Esophagus muscularis mucosa (tissue), 3 donors: Measurements from ENCODE around the gene ZNF740.

ENCODE experiments used
- EP300 ChIP-seq: sonication (generic); formaldehyde crosslinking; IDR thresholded peaks from one replicate; pipeline ENCODE4 v1.6.1; 2017; ENCODE audit warnings: antibody characterized with exemption
- TF ChIP-seq, protein P1 (sequence below), 3 experiments: fragments of 200-600 bp in 2 of 3; fragments of 450-650 bp in 1 of 3; sonication (generic) in 2 of 3; IDR thresholded peaks; one replicate each; pipeline ENCODE4 v1.5.1; 2017 to 2019; ENCODE audit warnings: antibody characterized with exemption in 3 of 3, mild to moderate bottlenecking in 2 of 3, moderate library complexity in 1 of 3

DNA sequence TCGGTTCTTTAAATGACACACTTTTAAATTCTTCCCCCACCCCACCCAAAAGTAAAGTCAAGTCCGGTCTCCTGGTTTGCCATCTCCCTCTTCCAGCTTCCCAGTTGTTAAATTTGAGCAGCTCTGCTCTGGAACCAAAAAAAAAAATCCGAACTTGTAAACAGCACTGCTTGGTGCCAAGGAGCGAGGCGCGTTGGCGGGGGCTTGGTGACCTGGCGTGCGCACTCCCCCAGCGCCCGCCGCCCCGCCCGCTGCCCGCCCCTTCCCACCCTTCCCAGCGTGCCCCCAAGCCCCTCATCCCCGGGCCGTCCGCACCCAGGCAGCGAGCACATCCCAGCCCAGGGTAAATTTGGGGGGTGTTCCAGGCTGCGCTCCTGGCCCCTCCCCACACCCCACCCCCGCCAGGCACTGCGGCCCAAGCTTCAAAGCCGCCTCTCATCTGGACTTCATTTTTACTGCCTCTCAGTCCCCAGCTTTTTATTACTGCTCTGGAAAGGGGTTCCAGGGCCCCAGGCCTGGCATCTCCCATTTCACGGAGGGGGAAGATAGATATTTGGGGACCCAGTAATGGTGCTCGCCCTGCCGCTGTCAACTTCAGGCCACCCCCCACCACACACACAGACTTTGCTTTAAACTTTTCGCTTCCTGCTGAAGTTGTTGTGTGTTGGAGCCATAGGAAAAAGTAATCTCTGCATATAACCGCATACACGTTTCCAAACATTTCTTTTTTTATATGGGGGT is 38.2 kb downstream of the ZNF740 start:
- TF ChIP-seq EP300 = no peak
- TF ChIP-seq, protein P1, sequence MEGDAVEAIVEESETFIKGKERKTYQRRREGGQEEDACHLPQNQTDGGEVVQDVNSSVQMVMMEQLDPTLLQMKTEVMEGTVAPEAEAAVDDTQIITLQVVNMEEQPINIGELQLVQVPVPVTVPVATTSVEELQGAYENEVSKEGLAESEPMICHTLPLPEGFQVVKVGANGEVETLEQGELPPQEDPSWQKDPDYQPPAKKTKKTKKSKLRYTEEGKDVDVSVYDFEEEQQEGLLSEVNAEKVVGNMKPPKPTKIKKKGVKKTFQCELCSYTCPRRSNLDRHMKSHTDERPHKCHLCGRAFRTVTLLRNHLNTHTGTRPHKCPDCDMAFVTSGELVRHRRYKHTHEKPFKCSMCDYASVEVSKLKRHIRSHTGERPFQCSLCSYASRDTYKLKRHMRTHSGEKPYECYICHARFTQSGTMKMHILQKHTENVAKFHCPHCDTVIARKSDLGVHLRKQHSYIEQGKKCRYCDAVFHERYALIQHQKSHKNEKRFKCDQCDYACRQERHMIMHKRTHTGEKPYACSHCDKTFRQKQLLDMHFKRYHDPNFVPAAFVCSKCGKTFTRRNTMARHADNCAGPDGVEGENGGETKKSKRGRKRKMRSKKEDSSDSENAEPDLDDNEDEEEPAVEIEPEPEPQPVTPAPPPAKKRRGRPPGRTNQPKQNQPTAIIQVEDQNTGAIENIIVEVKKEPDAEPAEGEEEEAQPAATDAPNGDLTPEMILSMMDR (IDR thresholded peaks at IDR 0.05) = no peak
